GM18498 (cell line): ENCODE data around the gene CYP8B1.

Source experiments
- ATAC-seq: cut with Tn5 transposase; IDR thresholded peaks from one replicate; pipeline ENCODE4 v1.9.1; 2021; ENCODE audit warnings: mild to moderate bottlenecking, moderate library complexity; ENCODE audit not compliant: unreplicated experiment

The CYP8B1 gene

DNA sequence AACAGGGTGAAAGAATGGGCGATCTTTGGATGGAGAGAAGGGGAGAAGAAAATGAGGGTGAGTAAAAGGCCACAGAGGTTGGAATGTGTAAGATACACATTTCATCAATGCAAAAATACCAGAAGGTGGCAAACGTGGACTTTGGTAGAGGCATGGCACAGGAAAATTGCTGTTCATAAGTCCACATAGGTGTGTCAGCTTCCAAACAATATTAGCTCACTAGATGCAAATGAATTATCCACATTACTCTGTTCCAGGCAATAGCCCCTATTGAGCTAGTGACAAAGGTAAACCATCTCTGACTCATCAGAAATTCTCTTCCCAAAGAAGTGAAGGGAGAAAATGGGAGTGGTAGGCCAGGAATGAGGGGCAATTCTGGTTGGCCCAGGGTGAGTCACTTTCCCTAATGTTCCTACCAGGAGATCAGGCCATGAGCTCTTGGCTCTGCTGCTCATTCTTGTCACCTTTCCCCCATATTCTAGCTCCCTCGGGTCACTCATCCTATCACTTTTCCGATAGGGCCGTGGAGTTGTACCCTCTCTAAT lies 46.5 kb downstream of the CYP8B1 start:
- no peak for ATAC-seq

DNA sequence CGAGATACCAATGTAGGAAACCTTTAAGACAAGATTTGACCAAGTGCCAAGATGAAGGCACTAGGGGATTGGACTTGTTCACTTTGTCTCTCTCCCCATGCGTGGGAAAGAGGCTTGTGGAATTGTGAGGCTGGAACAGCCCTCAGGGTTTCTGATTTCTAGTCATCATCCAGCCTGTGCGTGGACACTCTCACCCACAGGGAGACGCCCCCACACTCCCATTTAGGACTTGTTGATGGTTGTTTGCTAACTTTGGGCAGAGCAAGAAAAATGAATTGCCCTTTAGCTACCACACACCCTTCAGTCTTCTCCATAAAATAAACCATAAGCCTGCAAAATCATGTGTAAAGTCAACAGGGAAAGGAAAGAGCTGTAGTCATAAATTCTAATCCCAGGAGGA lies 48.0 kb downstream of the CYP8B1 start:
- no peak for ATAC-seq

GRCh38 chr3:42827023-42827422 lies 48.7 kb downstream of the CYP8B1 start:
- ATAC-seq = no peak

- no peak for ATAC-seq
Observed at GRCh38 chr3:42826141-42826540, 49.5 kb downstream of the CYP8B1 start.

DNA sequence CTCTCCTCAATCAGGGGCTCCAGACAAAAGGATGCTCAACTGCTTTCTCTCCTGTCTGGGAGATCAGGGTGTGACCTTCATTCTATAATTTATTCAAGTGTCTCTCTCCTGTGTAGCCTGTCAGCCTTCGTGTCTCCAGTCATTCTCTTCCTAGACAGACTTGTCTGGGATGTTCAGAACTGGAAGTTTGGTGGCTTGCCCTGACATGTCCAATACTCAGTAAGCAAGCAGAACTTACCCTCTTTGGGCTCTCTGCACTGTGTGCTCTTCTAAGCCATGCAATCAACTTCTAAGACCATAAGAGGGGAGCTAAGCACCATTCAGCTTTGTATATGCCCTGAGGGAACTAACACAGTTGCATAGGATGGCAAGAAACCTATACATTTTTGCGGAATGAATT lies 52.3 kb downstream of the CYP8B1 start:
- ATAC-seq = no peak

- ATAC-seq = no peak
Observed at GRCh38 chr3:42822828-42823227, 52.9 kb downstream of the CYP8B1 start.
